K562 (cell line): ENCODE data around the gene ATF4. TPM values are rescaled to one million over a fixed set of nuclear protein-coding genes. Genes with fewer than 3 reads are reported as not detected.

ENCODE experiments used
- BCOR ChIP-seq: fragments of 450-650 bp; IDR thresholded peaks from 2 replicates; pipeline ENCODE4 v1.6.1; 2016
- BRD4 ChIP-seq: fragments of 200-600 bp; sonication (generic); IDR thresholded peaks from 2 replicates; pipeline ENCODE4 v1.6.1; 2017; ENCODE audit warnings: inconsistent platforms
- KAT2B ChIP-seq: IDR thresholded peaks from one replicate; pipeline ENCODE4 v1.6.1; 2012; ENCODE audit warnings: low read depth, mild to moderate bottlenecking, control low read depth, inconsistent platforms, low read length, moderate library complexity
- MCM2 ChIP-seq: fragments of 450-650 bp; IDR thresholded peaks from 2 replicates; pipeline ENCODE4 v1.6.1; 2017; ENCODE audit warnings: low read depth, mild to moderate bottlenecking
- MTA3 ChIP-seq: fragments of 450-650 bp; formaldehyde crosslinking; IDR thresholded peaks from 2 replicates; pipeline ENCODE4 v1.6.1; 2017; ENCODE audit warnings: mild to moderate bottlenecking, borderline replicate concordance
- NCOA1 ChIP-seq: fragments of 450-650 bp; IDR thresholded peaks from 2 replicates; pipeline ENCODE4 v1.6.1; 2016; ENCODE audit warnings: low read depth
- NFIC ChIP-seq: fragments of 450-650 bp; IDR thresholded peaks from 2 replicates; pipeline ENCODE4 v1.6.1; 2017; ENCODE audit warnings: mild to moderate bottlenecking, inconsistent platforms
- NR2C1 ChIP-seq, 2 experiments: fragments of 450-650 bp; IDR thresholded peaks; 2 replicates each; pipeline ENCODE4 v1.6.1; 2017; ENCODE audit warnings: mild to moderate bottlenecking in 2 of 2, antibody characterized with exemption in 1 of 2, inconsistent platforms in 1 of 2, missing compliant biosample characterization in 1 of 2, missing genetic modification characterization in 1 of 2
- RNF2 ChIP-seq: sonication (generic); IDR thresholded peaks from 2 replicates; pipeline ENCODE4 v1.6.1; 2016
- SAFB ChIP-seq: fragments of 200-400 bp; formaldehyde crosslinking; IDR thresholded peaks from 2 replicates; pipeline ENCODE4 v1.6.1; 2017; ENCODE audit warnings: low read depth, low read length, borderline replicate concordance
- THRAP3 ChIP-seq: fragments of 450-650 bp; IDR thresholded peaks from 2 replicates; pipeline ENCODE4 v1.6.1; 2016; ENCODE audit warnings: mild to moderate bottlenecking, inconsistent platforms, borderline replicate concordance
- ZNF324 ChIP-seq: fragments of 250-450 bp; sonication (Bioruptor Pico); IDR thresholded peaks from 2 replicates; pipeline ENCODE4 v1.4.0; 2020; ENCODE audit warnings: mild to moderate bottlenecking
- ZNF354B ChIP-seq: fragments of 250-450 bp; sonication (Bioruptor Pico); IDR thresholded peaks from 2 replicates; pipeline ENCODE4 v1.4.0; 2020
- ZNF583 ChIP-seq: fragments of 250-450 bp; sonication (Bioruptor Pico); IDR thresholded peaks from 2 replicates; pipeline ENCODE4 v1.4.0; 2020
- polyA plus RNA-seq, 8 experiments: library from polyadenylated mRNA; depleted of rRNA in 4 of 8; stranded (reverse) in 5 of 8; unstranded in 3 of 8; fragments of >200 nt; fragmentation: Nextera tagmentation in 2 of 8; fragmentation: Illumina TruSeq in 1 of 8; extraction: Ambion mirVana in 2 of 8; extraction: Trizol in 1 of 8; gene quantifications; 2 replicates each; pipeline versions ENCODE4 v1.2.1 to v1.2.3, GENCODE V29; 2011 to 2014; ENCODE audit warnings: inconsistent platforms in 1 of 8, missing spikeins in 1 of 8
- total RNA-seq, 7 experiments: library from RNA; depleted of rRNA in 6 of 7; stranded (reverse); fragments of >200 nt in 6 of 7; fragmentation: Illumina TruSeq in 2 of 7; extraction: Trizol in 2 of 7; gene quantifications; 2 replicates each; pipeline versions ENCODE4 v1.2.1 to v1.2.3, GENCODE V29; 2011 to 2021; ENCODE audit warnings: low replicate concordance in 1 of 7
- TF ChIP-seq, protein P1 (sequence below): fragments of 450-650 bp; formaldehyde crosslinking; IDR thresholded peaks from 2 replicates; pipeline ENCODE4 v1.4.0; 2020; ENCODE audit warnings: mild to moderate bottlenecking, mixed read lengths
- TF ChIP-seq, protein P2 (sequence below), 2 experiments: fragments of 200-800 bp in 1 of 2; sonication (Bioruptor generic) in 1 of 2; sonication (generic) in 1 of 2; formaldehyde crosslinking in 1 of 2; IDR thresholded peaks in 1 of 2; conservative IDR thresholded peaks in 1 of 2; 2 replicates each; pipeline versions ENCODE4 v1.5.0 to v1.6.1; 2016 to 2020; ENCODE audit warnings: missing compliant biosample characterization in 1 of 2, missing genetic modification characterization in 1 of 2, missing genetic modification reagents in 1 of 2
- TF ChIP-seq, protein P3 (sequence below), 2 experiments: fragments of 450-650 bp; conservative IDR thresholded peaks; 2 replicates each; pipeline ENCODE4 v1.6.1; 2017; ENCODE audit warnings: mild to moderate bottlenecking in 2 of 2, moderate library complexity in 2 of 2
- TF ChIP-seq, protein P4 (sequence below): fragments of 250-450 bp; sonication (Bioruptor Pico); IDR thresholded peaks from 2 replicates; pipeline ENCODE4 v1.8.0; 2021; ENCODE audit warnings: borderline replicate concordance, mild to moderate bottlenecking, moderate library complexity; ENCODE audit not compliant: poor library complexity, severe bottlenecking
- TF ChIP-seq, protein P5 (sequence below): fragments of 450-650 bp; formaldehyde crosslinking; IDR thresholded peaks from 2 replicates; pipeline ENCODE4 v1.4.0; 2022; ENCODE audit warnings: mild to moderate bottlenecking, moderate library complexity

Gene ATF4
- total and polyA plus RNA-seq, 9 of the 15 experiments (the other 6 are each of a cell fraction or from before 2014, with no cell fraction given) = 93.1 to 723 (median 355) TPM

DNA sequence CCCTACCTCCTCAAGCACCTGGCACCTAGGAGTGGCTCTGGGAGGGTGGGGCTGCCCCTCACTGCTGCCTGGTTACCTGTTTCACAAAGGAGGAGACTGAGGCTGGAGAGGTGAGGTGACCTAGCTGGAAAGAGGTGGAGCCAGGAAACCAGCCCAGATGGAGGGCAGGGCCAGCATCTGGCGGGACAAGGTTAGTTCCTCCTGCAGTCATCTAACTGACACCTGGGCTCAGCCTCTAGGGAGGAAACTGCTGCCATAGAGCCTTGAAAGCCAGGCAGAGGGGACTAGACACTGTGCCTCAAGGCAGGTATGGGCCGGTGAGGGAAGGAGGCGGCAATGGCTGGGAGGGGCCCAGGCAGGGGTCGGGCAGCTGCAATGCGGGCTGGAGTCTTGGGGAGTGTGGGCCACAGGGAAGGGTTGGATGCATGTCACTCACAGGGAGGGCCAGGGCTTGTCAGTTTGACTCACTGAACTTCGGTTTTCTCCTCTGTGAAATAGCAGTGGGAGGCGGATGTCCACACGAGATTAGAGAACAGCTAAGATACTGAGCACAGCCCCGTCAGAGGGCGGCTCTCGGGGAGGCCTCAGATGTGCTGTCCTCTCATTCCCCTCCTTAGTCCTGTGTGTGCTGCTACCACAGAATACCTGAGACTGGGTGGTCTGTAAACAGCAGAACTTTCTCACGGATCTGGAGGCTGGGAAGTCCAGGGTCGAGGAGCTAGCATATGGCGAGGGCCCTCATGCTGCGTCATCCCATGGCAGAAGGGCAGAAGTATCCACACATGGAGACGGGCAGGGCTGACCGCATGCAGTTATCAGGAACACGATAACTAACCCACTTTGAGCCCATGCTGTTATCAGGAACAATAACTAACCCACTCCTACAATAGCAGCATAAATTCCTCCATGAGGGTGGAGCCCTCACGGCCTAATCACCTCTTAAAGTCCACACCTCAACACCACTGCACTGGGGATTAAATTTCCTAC, 47.5 kb upstream of the ATF4 start (continued):
- TF ChIP-seq, protein P1, sequence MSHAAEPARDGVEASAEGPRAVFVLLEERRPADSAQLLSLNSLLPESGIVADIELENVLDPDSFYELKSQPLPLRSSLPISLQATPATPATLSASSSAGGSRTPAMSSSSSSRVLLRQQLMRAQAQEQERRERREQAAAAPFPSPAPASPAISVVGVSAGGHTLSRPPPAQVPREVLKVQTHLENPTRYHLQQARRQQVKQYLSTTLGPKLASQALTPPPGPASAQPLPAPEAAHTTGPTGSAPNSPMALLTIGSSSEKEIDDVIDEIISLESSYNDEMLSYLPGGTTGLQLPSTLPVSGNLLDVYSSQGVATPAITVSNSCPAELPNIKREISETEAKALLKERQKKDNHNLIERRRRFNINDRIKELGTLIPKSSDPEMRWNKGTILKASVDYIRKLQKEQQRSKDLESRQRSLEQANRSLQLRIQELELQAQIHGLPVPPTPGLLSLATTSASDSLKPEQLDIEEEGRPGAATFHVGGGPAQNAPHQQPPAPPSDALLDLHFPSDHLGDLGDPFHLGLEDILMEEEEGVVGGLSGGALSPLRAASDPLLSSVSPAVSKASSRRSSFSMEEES (CRISPR knock-in tag) = no peak
- TF ChIP-seq ZNF354B (CRISPR knock-in tag) = no peak
- TF ChIP-seq ZNF324 (CRISPR knock-in tag) = 0 out of 2 replicates have a peak, but pooled peaks have one; percentile 5
- no peak for TF ChIP-seq MCM2
- TF ChIP-seq NR2C1 (IDR thresholded peaks at IDR 0.05) = no peak
- TF ChIP-seq NR2C1 (tag; IDR thresholded peaks at IDR 0.05) = no peak
- peak; percentile 66; the same call in 1 of the 2 replicates for TF ChIP-seq MTA3
- no peak for TF ChIP-seq NCOA1
- TF ChIP-seq, protein P2, sequence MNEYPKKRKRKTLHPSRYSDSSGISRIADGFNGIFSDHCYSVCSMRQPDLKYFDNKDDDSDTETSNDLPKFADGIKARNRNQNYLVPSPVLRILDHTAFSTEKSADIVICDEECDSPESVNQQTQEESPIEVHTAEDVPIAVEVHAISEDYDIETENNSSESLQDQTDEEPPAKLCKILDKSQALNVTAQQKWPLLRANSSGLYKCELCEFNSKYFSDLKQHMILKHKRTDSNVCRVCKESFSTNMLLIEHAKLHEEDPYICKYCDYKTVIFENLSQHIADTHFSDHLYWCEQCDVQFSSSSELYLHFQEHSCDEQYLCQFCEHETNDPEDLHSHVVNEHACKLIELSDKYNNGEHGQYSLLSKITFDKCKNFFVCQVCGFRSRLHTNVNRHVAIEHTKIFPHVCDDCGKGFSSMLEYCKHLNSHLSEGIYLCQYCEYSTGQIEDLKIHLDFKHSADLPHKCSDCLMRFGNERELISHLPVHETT (CRISPR knock-in tag; conservative IDR thresholded peaks at IDR 0.05 in 1 of 2, IDR thresholded peaks at IDR 0.05 in 1 of 2) = peak in 1 of 2 experiments; percentile 68; a peak in 1 of 4 replicates
- no peak for TF ChIP-seq ZNF583 (CRISPR knock-in tag)
- TF ChIP-seq BCOR = peak; percentile 25; the same call in 1 of the 2 replicates
- TF ChIP-seq, protein P3, sequence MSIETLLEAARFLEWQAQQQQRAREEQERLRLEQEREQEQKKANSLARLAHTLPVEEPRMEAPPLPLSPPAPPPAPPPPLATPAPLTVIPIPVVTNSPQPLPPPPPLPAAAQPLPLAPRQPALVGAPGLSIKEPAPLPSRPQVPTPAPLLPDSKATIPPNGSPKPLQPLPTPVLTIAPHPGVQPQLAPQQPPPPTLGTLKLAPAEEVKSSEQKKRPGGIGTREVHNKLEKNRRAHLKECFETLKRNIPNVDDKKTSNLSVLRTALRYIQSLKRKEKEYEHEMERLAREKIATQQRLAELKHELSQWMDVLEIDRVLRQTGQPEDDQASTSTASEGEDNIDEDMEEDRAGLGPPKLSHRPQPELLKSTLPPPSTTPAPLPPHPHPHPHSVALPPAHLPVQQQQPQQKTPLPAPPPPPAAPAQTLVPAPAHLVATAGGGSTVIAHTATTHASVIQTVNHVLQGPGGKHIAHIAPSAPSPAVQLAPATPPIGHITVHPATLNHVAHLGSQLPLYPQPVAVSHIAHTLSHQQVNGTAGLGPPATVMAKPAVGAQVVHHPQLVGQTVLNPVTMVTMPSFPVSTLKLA (conservative IDR thresholded peaks at IDR 0.05) = peak; percentile 56 to 61; a peak in 3 of 4 replicates
- TF ChIP-seq BRD4 = no peak
- TF ChIP-seq, protein P4, sequence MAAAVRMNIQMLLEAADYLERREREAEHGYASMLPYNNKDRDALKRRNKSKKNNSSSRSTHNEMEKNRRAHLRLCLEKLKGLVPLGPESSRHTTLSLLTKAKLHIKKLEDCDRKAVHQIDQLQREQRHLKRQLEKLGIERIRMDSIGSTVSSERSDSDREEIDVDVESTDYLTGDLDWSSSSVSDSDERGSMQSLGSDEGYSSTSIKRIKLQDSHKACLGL (CRISPR knock-in tag) = no peak
- TF ChIP-seq RNF2 = peak; percentile 79
- no peak for TF ChIP-seq SAFB
- no peak for TF ChIP-seq THRAP3
- TF ChIP-seq NFIC = 0 out of 2 replicates have a peak, but pooled peaks have one; percentile 12
- TF ChIP-seq KAT2B = no peak
- TF ChIP-seq, protein P5, sequence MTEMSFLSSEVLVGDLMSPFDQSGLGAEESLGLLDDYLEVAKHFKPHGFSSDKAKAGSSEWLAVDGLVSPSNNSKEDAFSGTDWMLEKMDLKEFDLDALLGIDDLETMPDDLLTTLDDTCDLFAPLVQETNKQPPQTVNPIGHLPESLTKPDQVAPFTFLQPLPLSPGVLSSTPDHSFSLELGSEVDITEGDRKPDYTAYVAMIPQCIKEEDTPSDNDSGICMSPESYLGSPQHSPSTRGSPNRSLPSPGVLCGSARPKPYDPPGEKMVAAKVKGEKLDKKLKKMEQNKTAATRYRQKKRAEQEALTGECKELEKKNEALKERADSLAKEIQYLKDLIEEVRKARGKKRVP (CRISPR knock-in tag) = no peak
